HG03439 (cell line): ENCODE results near the gene ASB1.
"Not testable (repeated sequence)": the region's sequence is repeated elsewhere in the genome, so short reads cannot be mapped to it uniquely, and the experiment has no call there.

Experiments used
- ATAC-seq: cut with Tn5 transposase; IDR thresholded peaks from one replicate; pipeline ENCODE4 v1.9.1; 2021; ENCODE audit warnings: mild to moderate bottlenecking, moderate library complexity; ENCODE audit not compliant: unreplicated experiment

ASB1 gene

GRCh38 chr2:238441262-238442114, 14.8 kb downstream of the ASB1 start:
- no peak for ATAC-seq

GRCh38 chr2:238442257-238442656, 15.5 kb downstream of the ASB1 start:
- not testable (repeated sequence) for ATAC-seq

- no peak for ATAC-seq
Measured at GRCh38 chr2:238444242-238444641, 17.5 kb downstream of the ASB1 start.

GRCh38 chr2:238445409-238446190, 18.9 kb downstream of the ASB1 start:
- no peak for ATAC-seq

- ATAC-seq, result no peak
Measured at GRCh38 chr2:238446371-238446770, 19.6 kb downstream of the ASB1 start.

DNA sequence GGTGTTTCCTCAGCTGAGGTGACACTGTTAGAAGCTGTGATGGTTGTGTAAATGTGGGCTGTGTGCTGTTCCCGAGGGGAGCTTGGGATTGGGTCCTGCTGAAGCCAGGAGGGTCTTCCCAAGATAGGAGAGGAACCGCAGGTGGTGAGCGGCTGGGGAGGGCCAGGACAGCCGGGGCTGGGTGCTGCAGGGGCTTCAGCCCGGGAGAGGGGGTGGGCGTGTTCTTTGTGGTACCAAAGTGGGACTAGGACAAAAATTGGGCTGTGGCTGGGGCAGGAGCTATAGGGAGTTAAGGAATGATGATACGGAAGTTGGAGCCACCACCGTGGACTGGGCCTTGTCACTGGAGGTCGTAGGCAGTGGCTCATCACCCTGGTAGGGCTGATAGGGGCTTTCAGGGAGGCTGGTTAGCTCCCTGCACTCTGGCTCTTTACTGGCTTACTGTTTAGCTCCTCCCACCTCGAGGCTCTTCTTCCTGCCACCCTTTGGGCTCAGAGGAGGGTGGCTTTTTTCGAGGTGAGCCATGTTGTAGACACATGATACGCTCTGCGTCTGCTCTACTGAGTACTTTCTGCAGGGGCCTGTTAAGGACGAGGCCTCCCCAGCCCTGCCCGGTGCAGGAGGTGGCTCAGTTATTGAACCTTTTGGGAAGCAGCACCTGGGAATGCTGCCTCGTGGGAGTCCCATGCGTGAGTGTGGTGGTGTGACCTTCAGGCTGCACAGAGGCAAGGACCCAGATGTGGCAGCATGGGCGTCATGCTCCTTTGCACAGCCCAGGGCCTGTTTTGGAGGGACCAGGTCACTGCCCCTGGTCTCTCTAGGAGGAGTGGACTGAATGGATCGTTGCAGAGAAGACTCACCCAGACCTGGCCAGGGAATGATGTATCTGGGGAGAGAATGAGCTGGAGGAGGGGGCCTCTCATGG, 21.6 kb downstream of the ASB1 start:
- no peak for ATAC-seq

- no peak for ATAC-seq
Measured at GRCh38 chr2:238449241-238449640, 22.5 kb downstream of the ASB1 start.

- ATAC-seq, result no peak
Measured at GRCh38 chr2:238449909-238450417, 23.2 kb downstream of the ASB1 start.

GRCh38 chr2:238450440-238450861, 23.7 kb downstream of the ASB1 start:
- ATAC-seq, result no peak

- ATAC-seq, result no peak
Measured at GRCh38 chr2:238453842-238454241, 27.1 kb downstream of the ASB1 start.

- ATAC-seq, result no peak
Measured at GRCh38 chr2:238456449-238456848, 29.7 kb downstream of the ASB1 start.

DNA sequence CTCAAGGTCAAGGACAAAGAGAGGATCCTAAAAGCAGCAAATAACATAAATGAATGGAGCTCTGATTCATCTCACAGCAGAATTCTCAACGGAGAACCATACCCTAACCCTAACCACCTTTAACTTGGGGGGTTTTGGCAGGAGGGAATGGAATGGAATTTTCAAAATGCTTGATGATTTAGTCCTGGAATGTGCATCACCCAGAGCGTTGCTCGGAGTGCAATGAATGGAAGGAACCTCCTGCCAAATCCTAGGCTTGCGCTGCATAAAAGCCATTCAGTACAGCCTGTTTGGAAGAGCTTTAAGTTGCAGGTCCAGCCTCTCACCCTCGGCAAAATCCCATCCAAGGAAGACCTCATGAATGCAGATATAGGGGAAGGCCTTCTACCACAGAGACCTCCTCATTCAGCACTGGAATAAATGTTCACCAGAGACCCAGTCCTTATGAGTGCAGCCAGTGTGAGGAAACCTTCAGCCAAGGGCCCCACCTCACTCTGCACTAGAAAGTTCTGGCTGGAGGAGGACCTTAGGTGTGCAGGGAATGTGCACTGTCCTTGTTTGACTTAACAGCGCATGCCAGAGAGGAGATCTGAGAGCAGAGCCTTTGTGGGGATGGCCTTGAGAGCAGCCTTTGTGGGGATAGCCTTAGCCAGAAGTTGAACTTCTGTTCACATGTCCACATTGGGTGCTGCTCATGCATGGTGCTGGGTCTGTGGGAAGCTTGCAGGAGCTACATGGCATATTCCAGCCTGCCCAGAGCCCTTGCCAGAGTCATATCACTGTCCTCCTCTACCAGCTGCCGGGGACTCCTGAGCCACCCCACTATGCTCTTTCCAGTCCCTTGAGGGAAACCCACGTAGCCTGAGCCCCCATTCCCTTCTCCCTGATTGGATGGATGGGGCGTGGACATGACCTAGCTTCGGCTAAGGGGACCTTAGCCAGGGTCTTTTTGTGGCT, 30.5 kb downstream of the ASB1 start:
- ATAC-seq, result no peak

DNA sequence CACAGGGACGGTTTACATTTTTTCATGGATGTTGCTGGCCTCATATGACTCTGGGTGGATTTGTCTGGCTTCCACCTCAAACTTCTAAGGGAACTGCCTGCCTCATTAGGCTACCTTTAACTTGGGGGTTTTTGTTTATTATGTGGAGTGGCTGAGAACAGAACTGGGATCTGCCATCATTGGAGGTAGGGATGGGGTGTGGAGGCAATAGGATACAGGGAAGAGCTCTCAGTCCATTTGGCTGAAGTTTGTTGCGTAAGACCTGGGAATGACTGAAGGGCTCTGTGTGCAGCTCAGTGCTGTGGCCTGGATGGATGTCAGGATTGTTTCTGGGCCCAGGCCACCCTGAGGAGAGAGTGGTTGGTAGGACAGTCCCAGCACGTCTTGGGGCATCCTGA, 31.2 kb downstream of the ASB1 start:
- ATAC-seq, result no peak

GRCh38 chr2:238458651-238459050, 31.9 kb downstream of the ASB1 start:
- ATAC-seq, result no peak

GRCh38 chr2:238459081-238459629, 32.4 kb downstream of the ASB1 start:
- no peak for ATAC-seq

GRCh38 chr2:238461051-238461450, 34.3 kb downstream of the ASB1 start:
- no peak for ATAC-seq

DNA sequence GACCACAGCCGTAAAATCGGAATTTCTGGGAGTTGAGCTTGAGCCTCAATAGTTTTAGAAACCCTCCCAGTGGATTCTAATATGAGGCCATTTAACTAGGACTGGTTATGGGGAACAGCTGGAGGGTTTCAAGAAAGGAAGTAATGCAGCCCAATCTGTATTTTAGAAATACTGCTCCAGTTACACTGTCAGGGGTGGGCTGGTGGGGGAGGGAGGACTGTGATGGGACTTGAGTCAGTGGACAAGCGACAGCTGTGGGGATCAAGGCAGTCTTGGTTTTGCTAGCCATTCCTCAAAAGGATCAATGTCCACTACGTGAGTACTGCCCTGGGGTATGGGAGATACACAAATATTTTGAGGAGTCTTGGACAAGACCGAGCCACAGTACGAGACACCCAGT, 34.8 kb downstream of the ASB1 start:
- no peak for ATAC-seq

DNA sequence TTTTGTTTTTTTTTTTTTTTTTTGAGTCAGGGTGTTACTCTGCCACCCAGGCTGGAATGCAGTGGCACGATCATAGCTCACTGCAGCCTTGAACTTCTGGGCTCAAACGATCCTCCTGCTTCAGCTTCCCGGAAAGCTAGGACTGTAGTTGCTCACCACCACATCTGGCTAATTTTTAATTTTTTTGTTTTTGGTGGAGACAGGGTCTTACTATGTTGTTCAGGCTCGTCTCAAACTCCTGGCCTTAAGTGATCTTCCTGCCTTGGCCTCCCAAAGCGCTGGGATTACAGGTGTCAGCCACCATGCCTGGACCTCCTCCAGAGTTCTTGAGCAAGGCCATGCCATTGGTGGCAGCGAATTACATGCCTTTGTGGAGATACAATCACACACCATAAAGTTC, 35.2 kb downstream of the ASB1 start:
- no peak for ATAC-seq

DNA sequence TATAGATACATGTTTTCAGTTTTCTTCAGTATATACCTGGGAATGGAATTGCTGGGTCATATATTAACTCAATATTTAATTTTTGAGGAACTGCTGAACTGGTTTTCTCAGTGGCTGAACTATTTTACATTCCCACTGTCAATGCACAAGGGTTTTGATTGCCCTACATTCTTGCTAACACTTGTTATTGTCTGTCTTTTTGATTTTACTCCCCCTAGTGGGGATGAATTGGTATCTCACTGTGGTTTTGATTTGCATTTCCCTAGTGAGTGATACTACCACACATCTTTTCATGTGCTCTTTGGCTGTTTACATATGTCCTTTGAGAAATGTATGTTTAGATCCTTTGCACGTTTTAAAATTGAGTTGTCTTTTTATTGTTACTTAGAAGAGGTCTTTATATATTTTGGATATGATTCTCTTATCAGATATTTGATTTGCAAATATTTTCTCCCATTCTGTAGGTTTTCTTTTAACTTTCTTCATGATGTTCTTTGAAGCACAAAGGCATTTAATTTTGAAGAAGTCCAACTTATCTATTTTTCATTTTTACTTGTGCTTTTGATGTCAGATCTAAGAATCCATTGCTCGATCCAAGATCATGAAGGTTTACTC, 36.2 kb downstream of the ASB1 start:
- peak; percentile 53 for ATAC-seq
